ENCODE data around the gene HEG1.
"Not testable (repeated sequence)": the region's sequence is repeated elsewhere in the genome, so short reads cannot be mapped to it uniquely, and the experiment has no call there.

Gene HEG1

DNA sequence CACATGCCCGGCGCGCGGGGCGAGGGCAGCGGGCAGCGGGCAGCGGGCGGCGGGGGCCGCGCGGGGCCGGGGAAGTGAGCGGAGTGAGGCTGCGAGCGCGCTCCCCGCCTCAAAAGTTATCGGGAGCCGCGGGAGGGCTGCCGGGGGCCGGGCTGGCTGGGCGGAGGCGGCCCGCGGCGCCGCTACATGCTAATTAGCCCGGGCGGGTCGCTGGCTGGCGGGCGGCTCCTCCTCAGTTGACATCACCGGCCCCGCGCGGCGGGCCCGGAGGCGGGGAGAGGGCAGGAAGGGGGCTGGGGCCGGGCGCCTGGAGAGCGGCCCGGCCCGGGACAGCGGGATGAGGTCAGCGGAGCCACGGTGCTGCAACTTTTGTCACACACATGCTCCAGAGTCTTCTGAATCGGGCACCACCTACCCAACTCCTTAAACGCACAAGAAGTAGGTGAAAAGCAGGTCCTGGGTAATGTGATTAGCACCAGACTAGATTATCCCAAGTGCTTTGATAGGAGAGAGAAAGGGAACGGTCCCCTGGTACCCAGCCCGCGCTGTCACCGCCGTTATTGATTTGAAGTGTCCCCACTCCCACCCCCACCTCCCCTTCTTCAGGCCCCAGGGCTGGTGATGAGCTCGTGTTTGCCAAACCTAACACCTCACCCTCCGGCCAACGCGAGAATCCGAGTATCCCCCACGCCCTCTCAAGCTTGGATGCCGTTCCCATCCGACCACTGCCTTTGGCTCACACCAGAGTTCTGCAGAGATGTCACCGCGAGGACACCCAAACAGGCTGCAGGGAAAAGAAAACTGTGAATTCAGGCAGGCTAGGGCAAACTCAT, at the start of gene HEG1:
HEG1 (minus strand) TSS at position 85 of the 833 bp plus-strand sequence. CDS start 107 bp downstream, outside the sequence.
- FAIRE-seq: no peak

DNA sequence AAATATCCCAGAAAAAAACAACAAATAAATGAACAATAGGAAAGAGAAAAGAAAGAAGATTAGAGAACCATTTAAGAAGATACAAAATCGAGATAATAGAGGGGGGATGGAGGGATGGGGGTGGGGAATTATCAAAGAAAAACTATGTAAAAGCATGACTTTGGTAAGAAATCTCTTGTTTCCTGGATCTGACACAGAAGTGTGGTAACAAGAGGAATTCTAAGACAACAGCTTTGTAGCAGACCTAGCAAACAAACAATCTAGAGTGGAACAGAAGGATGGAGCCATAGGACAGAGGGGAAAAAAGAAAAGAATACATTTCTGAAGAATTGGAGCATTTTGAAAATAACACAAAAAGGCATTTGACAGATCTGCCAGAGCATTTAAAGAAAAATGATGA, 49.3 kb upstream of the HEG1 start:
- FAIRE-seq: no peak

DNA sequence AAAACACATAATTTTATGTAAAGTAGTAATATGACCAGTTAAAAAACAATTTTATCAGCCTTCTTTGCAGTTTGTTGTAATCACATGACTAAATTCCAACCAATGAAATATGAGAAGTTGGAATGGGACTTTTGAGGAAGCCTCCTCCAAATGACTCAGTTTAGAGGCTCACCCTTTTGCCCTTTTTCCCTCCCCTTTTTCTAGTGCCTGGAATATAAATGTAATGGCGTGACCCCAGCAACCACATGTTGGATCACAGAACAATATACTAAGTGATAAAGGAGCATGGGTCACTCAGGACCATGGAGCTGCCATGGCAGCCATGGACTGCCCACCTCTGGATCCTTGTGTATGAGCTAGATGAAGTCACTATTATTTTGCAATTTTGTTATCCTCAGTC, 48.8 kb upstream of the HEG1 start:
- FAIRE-seq: no peak

GRCh38 chr3:125103406-125103805, 47.6 kb upstream of the HEG1 start:
- no peak for FAIRE-seq

DNA sequence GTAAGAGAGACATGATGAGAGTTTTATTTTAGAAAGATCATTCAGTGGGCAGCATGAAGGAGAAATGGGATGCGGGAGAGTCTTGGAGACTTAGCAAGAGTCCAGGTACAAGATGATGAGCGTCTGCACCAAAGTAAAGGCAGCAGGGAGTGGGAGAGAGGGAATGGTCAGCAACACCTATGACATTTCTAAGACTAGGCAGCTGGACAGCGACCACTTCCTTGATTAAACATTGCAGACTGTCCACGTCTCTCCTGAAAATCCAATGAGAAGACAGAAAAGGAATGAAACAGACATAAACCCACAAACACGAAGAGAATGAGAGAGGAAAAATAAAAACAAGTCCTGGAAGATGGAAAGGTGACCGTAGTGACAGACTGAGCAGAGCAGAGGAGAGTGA, 46.7 kb upstream of the HEG1 start:
- FAIRE-seq: no peak

GRCh38 chr3:125098611-125099291, 43.0 kb upstream of the HEG1 start:
- FAIRE-seq: no peak

- FAIRE-seq: no peak
These were observed 34.9 kb upstream of the HEG1 start for GRCh38 chr3:125090649-125091048.

- FAIRE-seq: no peak
These were observed 32.1 kb upstream of the HEG1 start for GRCh38 chr3:125087768-125088391.

GRCh38 chr3:125085166-125085565, 29.4 kb upstream of the HEG1 start:
- no peak for FAIRE-seq

- FAIRE-seq: no peak
These were observed 28.0 kb upstream of the HEG1 start for GRCh38 chr3:125083776-125084175.

DNA sequence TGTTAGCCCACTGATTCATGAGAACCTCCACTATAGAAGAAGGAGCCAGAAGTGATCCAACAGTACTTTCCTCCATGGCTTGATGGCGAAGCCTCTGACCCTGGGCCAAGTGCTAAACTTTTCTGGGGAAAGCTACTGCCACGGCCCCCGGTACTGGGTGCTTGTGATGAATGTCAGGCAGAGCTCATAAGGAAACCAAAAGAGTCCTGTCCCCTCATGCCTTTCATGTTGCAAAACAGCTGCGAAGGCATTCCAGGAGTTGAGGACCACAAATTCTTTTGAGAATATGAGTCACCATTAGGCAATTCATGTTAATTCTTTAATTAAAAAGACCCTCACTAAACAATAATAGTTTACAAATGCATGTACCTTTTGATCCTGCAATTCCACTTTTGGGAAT, 26.5 kb upstream of the HEG1 start:
- FAIRE-seq: not testable (repeated sequence)

GRCh38 chr3:125080077-125080476, 24.3 kb upstream of the HEG1 start:
- FAIRE-seq: no peak

- FAIRE-seq: no peak
These were observed 23.9 kb upstream of the HEG1 start for GRCh38 chr3:125079675-125080045.

- FAIRE-seq: no peak
These were observed 23.3 kb upstream of the HEG1 start for GRCh38 chr3:125078951-125079674.

GRCh38 chr3:125077864-125078263, 22.1 kb upstream of the HEG1 start:
- FAIRE-seq: no peak

DNA sequence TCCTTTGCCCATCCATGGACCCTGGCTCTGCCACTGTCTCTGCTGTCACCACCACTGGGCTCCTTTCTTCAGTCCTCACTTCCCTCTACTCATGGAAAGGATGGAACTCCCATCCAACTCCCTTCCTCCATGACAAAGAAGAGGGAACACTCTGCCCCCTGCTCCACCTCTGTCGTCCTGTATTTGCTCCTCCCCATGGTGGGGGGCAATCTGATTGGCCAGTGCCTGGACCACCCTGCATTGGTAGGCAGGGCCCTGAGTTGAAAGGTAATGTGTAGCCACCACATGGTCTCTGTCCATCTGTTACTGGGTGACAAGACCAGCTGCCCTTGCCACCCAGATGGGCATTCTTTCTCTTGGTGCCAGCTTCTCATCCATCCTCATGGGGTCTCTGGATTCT, 20.7 kb upstream of the HEG1 start:
- FAIRE-seq: no peak

DNA sequence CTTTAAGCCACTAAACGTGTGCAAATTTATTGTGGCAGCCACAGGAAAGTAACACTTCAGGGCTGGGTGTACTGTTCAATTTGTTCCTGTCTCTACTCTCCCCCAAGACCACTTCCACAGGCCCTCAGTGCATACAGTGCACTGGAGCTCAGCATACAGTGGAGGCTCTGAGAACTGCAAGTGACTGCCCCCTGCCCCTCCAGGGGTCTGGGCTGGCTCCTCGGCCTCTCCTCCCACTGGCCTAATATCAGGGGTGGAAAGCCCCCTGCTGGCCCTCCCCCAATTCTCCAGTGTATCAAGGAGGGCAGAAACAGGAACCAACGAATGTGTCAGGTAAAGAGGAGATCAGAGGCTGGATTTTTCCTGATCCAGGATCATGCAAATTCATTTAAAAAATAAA, 19.9 kb upstream of the HEG1 start:
- FAIRE-seq: no peak

- FAIRE-seq: no peak
These were observed 17.7 kb upstream of the HEG1 start for GRCh38 chr3:125073390-125073905.

- FAIRE-seq: no peak
These were observed 17.1 kb upstream of the HEG1 start for GRCh38 chr3:125072749-125073389.

GRCh38 chr3:125072301-125072700, 16.5 kb upstream of the HEG1 start:
- FAIRE-seq: no peak

DNA sequence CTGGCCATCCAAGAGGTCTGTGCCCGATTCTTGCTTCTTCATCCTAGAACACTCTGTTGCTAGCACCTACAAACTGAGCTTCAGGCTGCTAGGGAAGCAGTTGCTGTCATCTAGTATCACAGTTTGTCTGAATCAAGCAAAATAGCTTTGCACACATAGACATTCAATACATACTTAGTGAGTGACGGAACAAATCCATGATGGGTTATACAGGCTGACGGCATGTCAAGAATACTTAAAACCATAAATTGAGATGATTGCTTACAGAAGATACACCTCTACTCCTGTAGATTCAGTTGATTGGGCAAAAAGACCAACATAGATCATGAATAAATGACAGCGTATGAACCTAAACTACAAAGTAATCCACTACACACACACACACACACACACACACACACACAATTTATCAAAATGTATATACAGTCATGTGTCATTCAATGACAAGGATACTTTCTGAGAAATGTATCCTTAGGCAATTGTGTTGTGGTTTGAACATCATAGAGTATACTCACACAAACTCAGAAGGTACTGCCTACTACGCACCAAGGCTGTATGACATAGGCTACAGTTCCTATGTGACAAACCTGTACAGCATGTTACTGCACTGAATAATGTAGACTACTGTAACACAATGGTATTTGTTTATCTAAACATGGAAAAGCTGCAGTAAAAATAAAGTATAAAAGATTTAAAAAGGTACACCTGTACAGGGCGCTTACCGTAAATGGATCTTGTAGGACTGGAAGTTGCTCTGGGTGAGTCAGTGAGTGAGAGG, 14.4 kb upstream of the HEG1 start:
- no peak for FAIRE-seq

DNA sequence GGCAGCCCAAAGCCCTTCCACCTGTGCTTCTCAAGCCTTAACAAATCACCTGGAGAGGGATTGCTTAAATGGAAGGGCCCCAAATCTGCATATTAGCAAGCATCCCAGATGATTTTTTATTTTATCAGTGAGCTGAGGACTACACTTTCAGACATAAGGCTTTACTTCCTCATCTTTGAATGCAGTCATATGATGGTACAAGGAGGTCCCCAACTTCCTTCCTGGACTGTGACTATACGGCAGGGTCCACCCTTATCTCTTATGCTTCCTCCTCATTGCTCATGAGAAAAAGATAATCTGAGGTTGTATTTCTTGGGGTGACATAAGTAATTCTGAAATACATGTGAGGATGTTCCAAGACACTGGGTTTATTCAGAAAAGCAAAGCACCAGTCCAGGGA, 13.7 kb upstream of the HEG1 start:
- no peak for FAIRE-seq
